Measurements from ENCODE around the gene RMC1.

DNA sequence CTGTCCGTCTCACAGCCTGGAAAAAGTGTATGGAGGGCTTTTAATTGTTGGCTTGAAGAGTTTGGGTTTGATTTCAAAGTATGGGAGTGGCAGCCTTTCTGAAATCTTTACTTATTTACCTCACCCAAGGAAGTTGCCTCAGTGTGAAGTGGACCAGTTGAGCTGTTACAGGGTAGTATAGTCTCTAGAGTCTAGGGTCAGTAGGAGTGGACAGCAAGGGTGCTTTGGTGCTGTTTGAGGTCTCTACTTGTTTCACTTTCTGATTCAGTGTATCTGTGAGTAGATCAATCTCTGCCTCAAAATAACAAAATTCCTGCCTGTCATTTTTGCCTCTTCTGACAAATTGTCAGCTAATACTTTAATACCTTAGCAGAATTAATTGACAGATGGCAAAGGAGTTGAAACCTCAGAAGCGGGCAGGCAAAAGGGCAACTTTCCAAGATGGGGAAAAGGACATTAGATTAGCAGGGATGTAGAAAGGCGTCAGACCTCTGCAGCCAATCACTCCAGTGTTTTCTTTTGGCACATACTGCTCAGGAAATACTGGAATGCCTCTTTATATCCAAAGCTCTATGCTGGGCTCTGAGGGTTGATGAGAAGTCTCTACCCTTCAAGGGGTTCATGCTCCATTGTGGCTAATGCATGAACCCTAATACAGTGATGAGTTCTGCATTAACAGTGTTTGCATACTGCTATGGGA, 44.3 kb upstream of the RMC1 start:
- TF ChIP-seq CTCF (IDR thresholded peaks at IDR 0.05), result no peak
- TF ChIP-seq POLR2A (IDR thresholded peaks at IDR 0.05), result no peak
